ENCODE measurements around the gene PDE10A. TPM values are rescaled to one million over a fixed set of nuclear protein-coding genes. Genes with fewer than 3 reads are reported as not detected.

Gene PDE10A
- total and polyA plus RNA-seq, 9 of the 15 experiments (the other 6 are each of a cell fraction or from before 2014, with no cell fraction given), result 0.04 TPM; not detected in 8

DNA sequence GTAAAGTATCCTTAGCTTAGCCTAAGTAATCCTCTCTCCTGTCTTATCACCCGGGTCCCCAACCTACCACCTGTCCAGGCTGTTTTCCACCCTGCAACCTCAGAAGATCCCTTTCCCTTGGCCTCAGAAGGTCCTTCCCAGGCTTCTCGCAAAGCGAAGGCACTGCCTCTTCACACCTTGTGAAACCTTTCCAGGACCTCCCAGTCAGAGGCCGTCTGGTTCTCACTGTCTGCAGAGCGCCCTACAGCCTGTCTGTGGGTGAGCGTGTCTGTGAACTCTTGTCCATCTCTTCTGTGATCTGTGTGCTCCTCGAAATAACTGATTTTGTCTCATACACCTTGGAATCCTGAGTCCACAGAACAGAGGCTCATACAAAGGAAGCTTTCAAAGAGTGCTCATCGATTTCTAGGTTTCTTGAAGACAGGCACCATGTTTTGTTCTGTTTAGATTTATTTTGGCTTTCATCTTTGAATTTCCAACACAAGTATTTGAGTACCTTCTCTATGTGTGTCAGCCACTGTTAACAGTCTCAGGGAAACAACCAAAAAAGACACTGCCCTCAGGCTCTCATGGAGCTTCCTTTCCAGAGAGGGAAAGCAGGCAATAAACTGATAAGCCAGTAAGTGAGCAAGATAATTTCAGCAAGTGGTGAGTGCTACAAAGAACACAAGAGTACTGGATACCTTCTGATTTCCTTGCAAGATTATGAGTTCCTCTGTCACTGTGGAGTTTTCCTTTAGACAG lies 6.3 kb downstream of the PDE10A start:
- 2% methylated on average over 8 of the region's 8 CpGs for WGBS (ENCODE audit: insufficient coverage, low coverage, missing lambda C conversion rate)
- Histone ChIP-seq H3K9me1 (ENCODE audit: control insufficient read depth, insufficient read depth, low read length) (no peaks in the 10 kb centered on the region), H3K9me3 (replicated peaks; ENCODE audit: control insufficient read depth, insufficient read depth, low read depth, low read length) (no peaks in the 10 kb centered on the region), H3K27ac (ENCODE audit: extremely low read depth, low read depth, low read length) (no peak overlapping the region), H3K9ac (ENCODE audit: insufficient read depth in 1 of 2, low read depth in 2 of 2, low read length in 2 of 2) (no peak overlapping the region), H4K20me1 (replicated peaks; ENCODE audit: control insufficient read depth, insufficient read depth, low read length) (no peaks in the 10 kb centered on the region), H3K27me3 (ENCODE audit: control insufficient read depth in 2 of 2, insufficient read depth in 2 of 2, low read length in 2 of 2) (peaks cover 0 to 24% of the 10 kb centered on the region in 2 experiments; a peak in 2 of 5 replicates), H3K79me2 (ENCODE audit: control insufficient read depth, insufficient read depth, low read length) (no peaks in the 10 kb centered on the region), H3K36me3 (ENCODE audit: control insufficient read depth, insufficient read depth, low read length) (no peaks in the 10 kb centered on the region), H3K4me1 (replicated peaks in 1 of 2; ENCODE audit: control insufficient read depth in 2 of 2, insufficient read depth in 2 of 2, low read length in 2 of 2) (0 out of 5 replicates have a peak, but pooled peaks cover 0 to 3% of the 10 kb centered on the region in 2 experiments), H2AFZ (ENCODE audit: low read depth, low read length) (no peak overlapping the region), H3K4me3 (no peak overlapping the region), H3K4me2 (ENCODE audit: insufficient read depth, low read length) (no peak overlapping the region)
- intact Hi-C loops (cut with micrococcal nuclease) (no loop called here), in situ Hi-C loops (cut with MboI) (no loop called here)
- ChIA-PET CTCF (ENCODE audit: low intra/inter-chr PET ratio) (no interaction called here), POLR2A (no interaction called here)
- no TSS peak for BruUV-seq (replicated peaks)
- DNase-seq (ENCODE audit: extremely low read depth in 1 of 4, low spot score in 3 of 4), result no peak
- FAIRE-seq, result no peak
- ATAC-seq, result no peak
- TF ChIP-seq ZKSCAN1 (IDR thresholded peaks at IDR 0.05; ENCODE audit: low read depth, low read length) (no peak), PPARD (CRISPR knock-in tag; IDR thresholded peaks at IDR 0.05) (no peak), ZNF184 (CRISPR knock-in tag; IDR thresholded peaks at IDR 0.05) (no peak), ILF3 (IDR thresholded peaks at IDR 0.05; ENCODE audit: borderline replicate concordance) (no peak), RERE (CRISPR knock-in tag; IDR thresholded peaks at IDR 0.05; ENCODE audit: borderline replicate concordance) (no peak), TRIM28 (IDR thresholded peaks at IDR 0.05) (no peak), SMAD3 (CRISPR knock-in tag; conservative IDR thresholded peaks at IDR 0.05) (no peak), GATA2 (CRISPR knock-in tag; IDR thresholded peaks at IDR 0.05) (no peak)
